ENCODE data around the gene TACR1.

TACR1 gene

DNA sequence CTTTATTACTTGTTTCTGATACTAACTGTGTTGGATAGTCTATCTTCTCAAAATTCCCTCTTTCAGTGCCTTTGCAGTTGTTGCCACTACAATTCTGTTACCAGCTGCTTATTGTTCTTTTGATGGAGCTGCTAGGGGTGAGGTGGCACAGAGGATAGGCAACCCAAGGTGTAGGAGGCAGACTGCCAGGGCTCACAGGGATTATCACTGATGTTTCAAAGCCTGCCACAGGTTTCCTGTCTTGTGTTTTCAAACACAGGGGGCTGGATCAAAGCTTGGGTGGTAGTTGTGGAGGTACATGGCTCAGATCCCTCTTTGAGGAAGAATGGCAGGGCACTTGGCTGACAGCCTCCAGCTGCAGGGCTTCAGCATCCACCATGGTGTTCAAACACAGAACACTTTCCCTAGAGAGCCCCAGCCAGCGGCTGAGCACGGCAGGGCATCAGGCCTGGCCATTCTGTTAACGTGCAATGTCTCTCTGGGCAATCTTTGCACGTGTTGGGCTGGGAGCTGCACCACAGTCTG is 153.7 kb downstream of the TACR1 start:
- no peak for DNase-seq

GRCh38 chr2:75044291-75044690 is 155.0 kb downstream of the TACR1 start:
- no peak for DNase-seq

DNA sequence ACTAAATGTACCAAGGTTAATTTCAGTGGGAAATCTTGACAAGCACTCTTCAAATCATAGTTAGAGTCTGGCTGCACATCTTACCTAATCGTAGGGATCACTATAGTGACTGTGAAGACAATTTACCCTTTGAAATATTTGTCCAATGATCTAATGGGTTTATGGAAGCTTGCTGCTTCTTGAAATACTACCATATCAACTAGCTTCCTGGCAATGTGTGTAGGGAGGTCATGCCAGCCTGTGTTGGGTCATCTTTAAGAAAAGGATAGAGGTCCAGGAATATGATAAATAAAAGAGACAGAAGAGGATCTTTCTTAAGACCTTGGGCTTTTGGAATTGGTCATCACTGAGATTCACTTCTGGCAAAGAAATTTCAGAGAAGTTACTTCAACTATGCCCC is 156.5 kb downstream of the TACR1 start:
- DNase-seq: no peak

DNA sequence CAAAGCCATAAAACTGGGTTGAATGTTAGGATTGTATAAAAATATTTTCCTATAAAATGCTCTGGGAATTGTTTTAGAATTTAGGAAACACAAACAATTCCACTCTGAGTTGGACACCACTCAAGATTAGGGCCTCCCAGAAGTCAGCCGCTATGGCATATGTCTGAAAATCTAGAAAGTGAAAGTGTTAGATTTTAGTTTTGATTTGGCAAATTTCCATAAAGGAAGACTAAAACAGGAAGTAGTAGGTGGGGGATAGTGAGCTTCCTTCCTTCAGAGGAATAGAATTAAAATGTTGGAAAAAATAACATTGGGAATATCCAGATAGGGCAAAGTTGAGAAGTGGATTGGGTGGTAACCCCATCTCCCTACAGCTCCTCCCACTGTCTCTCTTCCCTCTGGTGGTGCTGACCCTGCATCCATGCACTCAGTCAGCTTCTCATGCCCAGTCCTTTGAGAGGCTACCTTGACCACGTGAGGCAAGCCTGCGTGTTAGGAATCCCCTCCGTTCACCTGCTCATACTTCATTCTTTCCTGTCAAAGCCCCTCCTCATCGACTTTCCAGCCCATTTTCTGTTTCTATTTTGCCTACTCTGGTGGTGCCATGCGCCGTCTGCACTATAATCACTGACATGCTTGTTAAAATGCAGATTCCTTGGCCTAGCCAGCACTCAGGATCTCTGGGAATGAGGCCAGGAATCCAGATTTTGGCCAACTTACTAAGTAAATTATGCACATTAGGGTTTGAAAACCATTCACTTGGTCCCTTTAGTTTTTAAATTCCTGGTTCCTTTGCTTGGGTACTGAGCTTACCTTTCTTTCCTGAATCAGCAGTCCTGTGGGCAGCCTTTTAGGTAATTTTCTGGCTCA is 157.4 kb downstream of the TACR1 start:
- no peak for DNase-seq

GRCh38 chr2:75041226-75041625 is 158.1 kb downstream of the TACR1 start:
- DNase-seq: no peak

- no peak for DNase-seq
These were observed 163.6 kb downstream of the TACR1 start for GRCh38 chr2:75035444-75036353.

GRCh38 chr2:75033516-75033915 is 165.8 kb downstream of the TACR1 start:
- no peak for DNase-seq

- no peak for DNase-seq
These were observed 167.2 kb downstream of the TACR1 start for GRCh38 chr2:75031906-75032803.

GRCh38 chr2:75031171-75031570 is 168.1 kb downstream of the TACR1 start:
- DNase-seq: no peak

- DNase-seq: no peak
These were observed 168.9 kb downstream of the TACR1 start for GRCh38 chr2:75030218-75031009.

DNA sequence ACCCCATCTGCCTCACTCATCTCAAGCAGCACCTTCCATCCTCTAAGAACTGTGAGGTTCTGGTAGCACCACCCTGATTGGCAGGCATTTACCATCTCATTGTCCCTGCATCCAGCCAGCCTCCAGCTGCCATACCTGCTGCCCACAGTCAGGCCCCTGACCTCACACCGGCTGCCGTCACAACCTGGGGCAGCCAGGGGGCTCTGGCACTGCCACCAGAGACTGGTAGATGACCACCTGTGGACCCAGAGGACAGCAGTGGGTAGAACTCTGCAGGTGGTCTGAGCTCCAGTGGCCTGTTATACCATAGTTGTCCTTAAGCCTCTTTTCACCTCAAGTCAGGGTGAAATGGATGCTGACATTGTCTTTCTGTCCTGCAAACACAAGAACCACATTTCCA is 171.4 kb downstream of the TACR1 start:
- no peak for DNase-seq

DNA sequence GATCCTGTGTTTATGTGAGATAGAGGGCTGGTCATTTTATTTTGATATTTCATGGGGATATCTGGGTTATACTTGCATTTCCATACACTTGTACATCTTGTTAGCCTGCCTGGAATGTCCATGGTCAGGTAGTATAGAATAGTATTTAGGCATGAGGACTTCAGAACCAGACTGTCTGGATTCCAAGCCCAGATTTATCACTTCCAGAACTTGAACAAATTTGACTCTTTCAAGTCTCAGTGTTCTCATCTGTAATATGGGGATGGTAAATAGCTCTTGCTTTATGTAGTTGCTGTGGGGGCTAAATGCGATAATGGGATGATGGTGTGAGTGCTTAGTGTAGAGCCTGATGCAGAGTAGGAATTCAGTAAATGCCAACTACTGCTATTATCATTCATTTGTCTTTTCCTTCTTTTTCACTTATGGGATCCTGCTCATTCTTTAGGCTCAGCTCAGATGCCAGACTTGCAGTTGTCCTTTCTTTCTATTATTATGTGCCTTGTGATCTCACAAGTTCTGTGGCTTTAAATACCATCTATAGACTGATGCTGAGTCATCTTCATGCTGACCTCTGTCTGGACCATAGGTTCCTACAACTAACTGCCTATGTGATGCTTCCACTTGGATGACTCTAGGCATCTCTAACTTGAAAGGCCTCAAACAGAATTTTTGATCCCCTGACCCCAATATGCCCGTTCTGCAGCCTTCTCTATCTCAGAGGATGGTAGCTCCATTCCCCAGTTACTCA is 173.5 kb downstream of the TACR1 start:
- no peak for DNase-seq

DNA sequence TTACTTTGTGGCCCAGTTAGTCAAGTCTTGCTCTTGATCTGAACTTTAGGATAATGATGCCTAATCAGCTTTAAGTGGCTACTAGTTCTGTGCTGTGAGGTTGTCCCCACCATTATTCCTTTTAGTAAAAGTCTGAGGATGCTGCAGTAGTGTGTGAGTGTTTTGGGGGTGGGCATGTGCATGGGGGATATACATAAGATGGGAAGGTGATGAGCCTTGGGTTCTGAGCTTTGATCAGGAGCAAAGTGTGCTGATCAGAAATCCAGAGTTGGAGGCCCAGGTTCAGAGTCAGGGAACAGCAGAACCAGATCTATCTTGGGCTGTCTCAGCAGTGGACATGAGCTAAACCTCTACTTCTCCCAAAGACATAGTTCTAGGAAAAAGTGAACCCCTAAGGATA is 174.1 kb downstream of the TACR1 start:
- no peak for DNase-seq

- DNase-seq: no peak
These were observed 175.5 kb downstream of the TACR1 start for GRCh38 chr2:75023666-75024455.

DNA sequence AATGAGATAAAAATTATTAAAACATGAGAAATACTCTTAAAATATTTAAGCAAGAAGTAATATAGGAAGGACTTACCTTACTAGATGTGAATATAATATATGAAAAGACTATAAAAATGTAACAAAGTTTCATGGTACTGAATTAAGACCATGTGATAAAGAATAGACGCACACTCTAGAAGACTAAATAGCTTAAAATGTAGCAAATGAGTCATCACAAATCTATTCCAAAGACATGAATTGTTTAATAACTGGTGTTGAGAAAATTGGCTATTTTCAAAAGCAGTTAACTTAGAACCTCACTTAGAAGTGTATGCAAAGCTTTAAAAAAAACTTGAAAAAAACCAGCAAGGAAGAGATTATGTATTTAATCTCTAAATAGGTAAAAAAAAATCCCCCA is 176.8 kb downstream of the TACR1 start:
- DNase-seq: no peak

DNA sequence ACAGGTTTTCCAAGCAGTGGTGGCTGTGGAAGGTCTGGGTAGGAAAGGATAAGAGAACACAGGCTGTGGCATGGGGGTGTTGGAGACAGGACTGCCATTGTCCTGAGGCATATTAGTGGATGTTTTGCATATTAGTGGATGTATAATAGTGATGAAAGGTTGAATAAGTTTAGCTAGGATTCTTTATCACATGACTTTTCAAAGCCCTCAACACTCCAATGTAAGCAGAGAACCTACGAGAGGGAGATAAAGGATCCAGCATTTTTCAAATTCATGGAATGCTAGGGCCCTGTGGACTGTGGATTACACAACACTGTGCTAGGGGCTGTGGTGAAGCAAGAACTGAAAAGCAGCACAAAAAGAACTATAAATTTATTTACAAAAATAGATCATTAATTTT is 177.6 kb downstream of the TACR1 start:
- DNase-seq: no peak

DNA sequence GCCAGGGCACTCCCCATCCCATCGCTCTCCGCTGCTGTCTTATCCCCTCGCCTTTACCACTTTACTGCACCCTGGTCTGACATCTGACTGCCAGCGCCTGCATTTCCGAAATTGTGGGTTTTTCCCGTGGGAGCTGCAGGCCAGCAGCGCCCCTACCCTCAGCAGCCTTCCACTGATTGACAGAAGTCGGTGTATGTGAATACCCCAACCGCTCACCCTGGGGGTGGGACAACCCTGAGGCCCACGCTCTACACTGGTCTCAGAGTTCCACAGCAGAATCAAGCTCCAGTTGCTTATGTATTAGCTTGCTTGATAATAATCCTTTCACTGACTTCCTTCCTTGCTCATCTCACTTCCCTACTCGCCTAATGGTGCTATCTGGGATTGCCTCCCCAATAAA is 178.8 kb downstream of the TACR1 start:
- no peak for DNase-seq

DNA sequence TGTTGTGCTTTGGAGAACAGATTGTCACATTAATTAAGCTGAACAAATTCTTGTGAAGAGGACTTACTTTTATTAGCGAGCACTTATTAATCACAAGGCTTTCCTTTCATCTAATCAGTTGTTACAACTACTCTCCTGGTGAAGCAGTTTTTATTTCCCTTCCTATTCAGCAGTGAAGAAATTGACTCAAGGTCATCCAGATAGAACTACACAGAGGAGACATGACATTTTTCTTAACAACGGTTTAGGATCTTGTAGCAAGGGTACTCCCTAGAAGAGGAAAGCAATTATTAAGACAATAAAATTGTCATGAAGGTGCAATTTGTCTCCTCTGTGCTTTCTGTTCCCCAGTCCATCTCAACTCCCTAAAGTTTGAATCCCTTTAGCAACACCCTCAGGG is 179.5 kb downstream of the TACR1 start:
- DNase-seq: no peak

- no peak for DNase-seq
These were observed 181.2 kb downstream of the TACR1 start for GRCh38 chr2:75018162-75018561.

DNA sequence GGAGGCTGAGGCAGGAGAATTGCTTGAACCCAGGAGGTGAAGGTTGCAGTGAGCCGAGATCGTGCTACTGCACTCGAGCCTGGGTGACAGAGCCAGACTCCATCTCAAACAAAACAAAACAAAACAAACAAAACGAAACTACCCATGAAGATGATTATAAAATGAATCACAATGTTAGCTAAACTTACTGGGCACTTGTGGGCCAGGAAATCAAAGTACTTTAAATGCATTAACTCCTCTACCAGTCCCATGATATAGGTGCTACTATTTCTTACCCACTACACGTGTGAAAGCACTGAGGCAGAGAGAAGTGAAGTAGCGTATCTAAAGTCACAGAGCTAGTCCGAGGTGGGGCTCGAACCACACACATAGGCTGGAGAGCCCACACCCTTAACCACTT is 187.2 kb downstream of the TACR1 start:
- no peak for DNase-seq
